ENCODE measurements around the gene KCNQ1.

The KCNQ1 gene

GRCh38 chr11:2796508-2797113 lies 351.8 kb downstream of the KCNQ1 start:
- DNase-seq (ENCODE audit: low spot score): no peak

- DNase-seq (ENCODE audit: low spot score): no peak
Observed at GRCh38 chr11:2797121-2797711, 352.4 kb downstream of the KCNQ1 start.

DNA sequence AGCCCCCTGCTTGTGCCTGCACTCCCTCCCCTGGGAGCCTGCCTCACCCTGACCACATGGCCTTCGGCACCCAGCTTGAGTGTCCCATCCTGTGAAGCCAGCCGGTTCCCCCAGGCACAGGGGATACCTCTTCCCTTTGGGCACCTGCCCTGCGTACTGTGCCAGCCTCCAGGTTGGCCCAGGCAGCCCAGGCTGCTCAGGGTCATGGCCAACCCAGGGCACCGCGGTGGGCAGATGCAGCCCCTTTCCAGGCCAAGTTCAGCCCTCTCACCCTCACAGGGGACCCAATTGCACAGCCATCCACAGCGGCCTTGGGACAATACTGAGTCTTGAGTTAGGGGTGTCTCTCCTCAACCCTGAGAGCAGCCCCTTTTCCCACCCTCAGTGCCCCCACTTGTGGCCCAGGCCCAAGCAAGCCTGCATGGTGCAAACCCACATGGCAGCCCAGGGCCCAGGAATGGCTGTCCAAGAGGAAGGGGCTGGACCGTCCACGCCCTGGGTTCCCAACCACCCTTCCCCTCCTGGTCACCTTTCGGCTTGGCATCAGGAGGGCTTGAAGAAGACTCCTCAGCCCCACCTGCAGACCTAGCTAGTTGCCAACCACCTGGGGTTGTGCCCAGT lies 353.0 kb downstream of the KCNQ1 start:
- no peak for DNase-seq (ENCODE audit: low spot score)

GRCh38 chr11:2798951-2799761 lies 354.3 kb downstream of the KCNQ1 start:
- no peak for DNase-seq (ENCODE audit: low spot score)

GRCh38 chr11:2799881-2800654 lies 355.3 kb downstream of the KCNQ1 start:
- no peak for DNase-seq (ENCODE audit: low spot score)

GRCh38 chr11:2800655-2801531 lies 356.1 kb downstream of the KCNQ1 start:
- DNase-seq (ENCODE audit: low spot score): no peak

GRCh38 chr11:2801711-2802388 lies 357.0 kb downstream of the KCNQ1 start:
- DNase-seq (ENCODE audit: low spot score): no peak

GRCh38 chr11:2802389-2803185 lies 357.8 kb downstream of the KCNQ1 start:
- DNase-seq (ENCODE audit: low spot score): no peak

DNA sequence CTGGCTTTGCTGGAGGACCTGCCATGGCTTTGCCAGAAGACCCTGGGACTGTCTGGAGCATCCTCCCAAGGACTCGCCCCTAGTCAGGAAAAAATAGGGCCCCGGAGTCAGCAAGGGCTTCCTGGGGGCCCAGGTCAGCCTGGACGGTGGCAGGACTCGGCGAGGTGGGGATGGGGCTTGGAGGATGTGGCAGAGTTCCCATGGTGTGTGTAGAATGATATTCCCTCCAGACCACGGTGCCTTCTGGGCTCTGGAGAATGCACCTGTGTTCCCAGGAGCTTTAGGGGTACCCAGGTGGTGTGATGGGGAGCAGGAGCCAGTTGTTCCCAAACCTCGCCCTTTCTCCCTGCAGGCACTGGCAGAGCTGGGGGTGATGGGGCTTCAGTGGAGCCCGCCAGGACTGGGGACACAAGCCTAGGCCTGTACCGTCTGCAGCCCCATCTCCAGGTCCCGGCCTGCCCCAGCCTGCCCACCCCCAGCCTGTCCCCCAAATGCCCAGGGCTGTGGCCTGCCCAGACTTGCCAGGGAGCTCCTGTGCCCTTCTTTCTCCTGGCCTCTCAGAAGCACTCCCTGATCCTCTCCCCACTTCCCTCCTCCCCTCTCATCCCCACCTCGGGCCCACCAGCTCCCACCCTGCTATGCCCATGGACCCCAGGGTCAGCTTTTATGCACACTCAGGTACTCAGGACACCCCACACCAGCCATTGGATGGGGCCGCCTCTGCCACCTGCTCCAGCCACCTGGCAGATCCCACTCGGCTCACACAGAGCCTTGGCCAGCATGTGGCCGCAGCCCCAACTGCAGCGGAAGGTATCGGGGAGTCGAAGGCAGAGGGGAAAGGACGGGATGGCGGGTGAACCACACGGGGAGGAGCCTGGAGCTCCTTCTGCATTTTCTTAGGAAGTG lies 358.6 kb downstream of the KCNQ1 start:
- DNase-seq (ENCODE audit: low spot score): no peak

- DNase-seq (ENCODE audit: low spot score): no peak
Observed at GRCh38 chr11:2804189-2804588, 359.4 kb downstream of the KCNQ1 start.

DNA sequence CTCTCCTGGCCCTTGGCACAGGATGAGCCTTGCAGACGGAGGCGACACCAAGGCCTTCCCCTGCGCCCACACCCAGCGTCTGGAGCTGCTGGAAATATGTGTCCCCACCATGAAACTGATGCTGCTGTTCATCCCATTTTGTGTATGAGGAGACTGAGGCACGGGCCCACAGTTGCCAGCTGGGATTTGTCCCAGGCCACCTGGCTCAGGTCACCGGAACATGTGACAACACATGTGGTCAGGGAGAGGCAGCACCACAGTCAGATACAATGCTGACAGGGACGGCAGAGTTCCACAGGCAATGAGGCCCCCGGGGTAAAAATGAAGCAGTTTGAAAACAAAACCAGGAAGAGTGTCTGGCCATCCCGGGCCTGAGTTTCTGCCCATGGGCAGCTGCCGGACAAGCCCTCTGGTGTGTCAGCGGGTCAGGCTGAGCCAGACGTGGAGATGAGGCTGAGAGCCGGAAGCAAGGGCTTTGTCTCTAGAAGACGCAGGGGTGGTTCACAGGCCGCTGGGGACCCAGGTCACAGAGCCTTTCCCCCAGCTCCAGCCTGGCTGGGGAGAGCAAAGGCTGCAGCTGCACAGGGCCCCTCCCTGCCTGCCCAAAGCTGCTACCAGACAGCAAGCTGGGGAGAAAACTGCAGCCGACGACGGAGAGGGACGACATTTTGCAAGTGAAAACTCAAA lies 360.0 kb downstream of the KCNQ1 start:
- no peak for DNase-seq (ENCODE audit: low spot score)

DNA sequence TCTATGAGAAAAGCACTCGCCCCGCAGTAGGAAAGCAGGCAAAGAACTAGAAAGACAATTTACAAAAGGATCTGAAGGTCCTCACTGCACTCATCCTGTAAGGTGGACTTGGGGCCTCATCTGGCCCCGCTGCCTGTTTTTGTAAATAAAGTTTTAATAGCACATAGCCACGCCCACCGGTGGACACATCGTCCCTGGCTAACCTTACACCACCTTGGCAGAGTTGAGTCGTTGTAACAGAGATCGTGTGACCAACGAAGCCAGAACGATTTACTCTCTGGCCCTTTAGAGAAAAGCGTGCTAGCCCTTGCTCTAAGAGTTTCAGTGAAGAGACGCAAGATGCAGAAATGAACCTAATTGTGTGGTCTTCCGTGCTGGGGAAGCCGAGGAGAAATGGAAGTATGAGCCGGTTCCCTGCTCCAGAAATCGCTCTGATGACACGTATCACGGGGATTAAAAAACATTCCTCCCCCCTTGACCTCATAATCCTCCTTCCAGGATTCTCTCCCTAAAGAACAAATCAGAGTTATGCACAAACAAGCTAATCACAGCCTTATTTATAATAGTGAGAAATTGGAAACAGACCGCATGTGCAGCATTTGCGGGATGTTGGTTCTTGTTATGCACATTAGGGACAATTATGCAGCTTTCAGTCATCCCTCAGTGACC lies 360.7 kb downstream of the KCNQ1 start:
- DNase-seq (ENCODE audit: low spot score): no peak

DNA sequence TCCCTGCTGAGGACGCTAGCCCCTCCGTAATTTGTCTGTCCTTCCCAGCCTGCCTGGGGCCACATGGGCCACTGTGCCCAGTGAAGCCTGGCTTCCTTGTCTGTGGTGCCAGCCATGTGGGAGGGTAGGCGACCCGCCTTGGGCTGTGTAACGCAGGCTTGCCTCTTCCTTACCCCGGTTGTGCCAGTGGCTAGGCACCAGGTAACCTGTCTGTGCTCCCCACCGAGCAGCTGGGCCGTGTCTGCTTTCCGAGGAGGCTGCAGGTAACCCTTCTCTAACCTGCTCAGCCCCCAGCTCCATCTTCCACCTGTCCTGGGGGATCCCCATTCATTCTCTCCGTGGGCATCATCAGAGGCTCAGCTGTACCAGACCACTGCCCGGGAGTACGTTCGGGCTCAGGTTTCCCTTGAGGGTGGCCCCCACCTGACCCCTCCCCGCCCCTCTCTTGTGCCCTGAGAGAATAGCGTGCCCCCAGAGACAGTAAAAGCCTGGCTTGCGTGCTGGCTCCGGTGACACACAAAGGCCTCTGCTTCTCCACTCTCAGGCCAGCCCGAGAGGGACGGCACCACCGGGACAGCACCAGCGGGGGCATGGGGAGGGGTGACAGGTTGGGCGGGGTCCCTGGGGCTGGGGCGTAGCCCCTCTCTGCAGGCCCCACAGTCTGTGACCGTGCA lies 361.7 kb downstream of the KCNQ1 start:
- no peak for DNase-seq (ENCODE audit: low spot score)

DNA sequence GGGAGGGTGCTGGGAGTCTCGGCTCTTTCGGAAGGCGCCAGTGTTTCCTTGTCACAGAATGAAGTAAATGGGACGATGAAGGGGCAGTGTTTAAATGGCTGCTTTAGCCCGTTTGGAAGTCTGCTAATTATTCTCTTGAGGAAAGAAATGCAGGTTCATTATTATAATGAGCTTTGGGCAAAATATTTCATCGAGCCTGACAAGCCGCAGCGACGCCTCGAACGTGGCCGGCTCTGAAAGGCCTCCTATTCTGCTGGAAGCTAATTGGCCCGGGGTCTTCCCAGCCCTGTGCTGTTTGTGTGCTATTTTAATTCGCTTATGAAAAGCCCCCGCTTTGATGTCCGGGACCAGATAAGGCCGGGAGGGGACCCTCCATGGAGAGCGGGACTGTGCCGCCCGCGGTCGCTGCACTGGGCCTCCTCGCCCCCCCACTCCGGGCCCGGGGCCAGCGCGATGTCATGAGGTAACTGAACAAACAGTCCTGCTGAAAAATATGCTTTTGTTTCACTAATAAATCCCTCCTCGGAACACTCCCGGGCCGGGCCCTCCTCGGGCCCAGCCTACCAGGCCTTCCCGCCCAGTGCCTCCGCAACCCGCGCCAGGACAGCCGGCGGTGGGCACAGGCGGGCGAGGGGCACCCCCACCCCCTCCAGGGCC lies 362.3 kb downstream of the KCNQ1 start:
- no peak for DNase-seq (ENCODE audit: low spot score)

DNA sequence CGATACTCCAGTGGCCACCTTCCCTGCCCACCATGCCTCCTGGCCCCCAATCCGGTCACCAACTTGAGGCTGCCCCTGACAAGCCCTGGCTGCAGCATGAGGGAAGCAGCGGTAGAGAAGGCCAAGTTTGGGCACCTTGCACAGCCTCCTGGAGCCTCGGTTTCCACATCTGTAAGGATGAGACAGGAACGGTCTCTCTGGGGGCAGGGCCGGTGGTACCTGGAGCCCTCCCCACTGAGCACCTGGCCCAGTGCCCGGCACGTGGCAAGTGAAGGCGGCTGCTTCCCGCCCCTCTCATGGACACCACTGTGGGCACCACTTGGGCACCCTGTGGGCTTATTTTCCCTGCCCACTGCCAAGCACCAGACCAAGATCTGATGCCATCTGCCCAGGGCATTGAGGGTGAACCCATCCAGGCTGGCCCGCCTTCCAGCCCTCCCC lies 363.0 kb downstream of the KCNQ1 start:
- DNase-seq (ENCODE audit: low spot score): no peak
